Fibroblast of villous mesenchyme (primary cell): ENCODE results near the gene TACR2. TPM values are rescaled to one million over a fixed set of nuclear protein-coding genes. Genes with fewer than 3 reads are reported as not detected.

Source experiments
- DNase-seq: peaks from one replicate; pipeline ENCODE4 v3.0.0-alpha.2; 2010; ENCODE audit warnings: low read depth
- H3K4me3 ChIP-seq: 2 replicates; pipeline ENCODE4 v1.5.1; 2011; ENCODE audit warnings: low read depth, mild to moderate bottlenecking, low read length
- CTCF ChIP-seq: IDR thresholded peaks from 2 replicates; pipeline ENCODE4 v1.5.1; 2012; ENCODE audit warnings: low read depth, mild to moderate bottlenecking, low read length; ENCODE audit not compliant: insufficient read depth
- total RNA-seq: library from RNA; depleted of rRNA; stranded (reverse); fragments of >200 nt; gene quantifications from 2 replicates; pipeline ENCODE4 v1.2.3, GENCODE V29; 2012

The TACR2 gene
- total RNA-seq, 1 donor = not detected

- DNase-seq = peak; percentile 95
- H3K4me3 ChIP-seq = no peak overlapping the region
- TF ChIP-seq CTCF = no peak
These were observed 56.0 kb downstream of the TACR2 start for GRCh38 chr10:69360485-69361302.

GRCh38 chr10:69359594-69359993 is 57.1 kb downstream of the TACR2 start:
- no peak overlapping the region for H3K4me3 ChIP-seq
- no peak for DNase-seq
- no peak for TF ChIP-seq CTCF

GRCh38 chr10:69359148-69359547 is 57.6 kb downstream of the TACR2 start:
- no peak overlapping the region for H3K4me3 ChIP-seq
- TF ChIP-seq CTCF = no peak
- peak; percentile 89 for DNase-seq

GRCh38 chr10:69358148-69358795 is 58.4 kb downstream of the TACR2 start:
- no peak for DNase-seq
- no peak overlapping the region for H3K4me3 ChIP-seq
- no peak for TF ChIP-seq CTCF

- no peak for TF ChIP-seq CTCF
- no peak overlapping the region for H3K4me3 ChIP-seq
- DNase-seq = no peak
These were observed 60.5 kb downstream of the TACR2 start for GRCh38 chr10:69356187-69356586.

- H3K4me3 ChIP-seq = no peak overlapping the region
- no peak for TF ChIP-seq CTCF
- DNase-seq = no peak
These were observed 62.6 kb downstream of the TACR2 start for GRCh38 chr10:69353977-69354635.

Other genes with a start within 250 kb of the TACR2 start
- 22.5 and 28.5 TPM in 2 replicates for gene SUPV3L1, start 236.7 kb downstream of the TACR2 start, total RNA-seq
- 0.43 and 0.64 TPM in 2 replicates for gene HKDC1, start 196.6 kb downstream of the TACR2 start, total RNA-seq
- 86.7 and 91.1 TPM in 2 replicates for gene HK1, start 138.4 kb downstream of the TACR2 start, total RNA-seq
- 5.5 and 6.0 TPM in 2 replicates for gene TSPAN15, start 34.5 kb upstream of the TACR2 start, total RNA-seq
- gene NEUROG3, start 156.5 kb upstream of the TACR2 start, total RNA-seq = not detected in 2 replicates
- gene FAM241B, start 213.3 kb upstream of the TACR2 start, total RNA-seq = not detected in 2 replicates